Measurements from ENCODE around the gene CHST2. TPM values are rescaled to one million over a fixed set of nuclear protein-coding genes. Genes with fewer than 3 reads are reported as not detected.

CHST2 gene
- total and polyA plus RNA-seq, 2 donors (not counting 3 experiments of a cell fraction or from before 2014, with no cell fraction given), result 4.3 to 6.5 TPM

GRCh38 chr3:143089965-143090364, 29.6 kb upstream of the CHST2 start:
- dilution Hi-C loops (cut with MboI; ENCODE audit: extremely low pct_ligation_motif_present, low sequenced_read_pairs), result no loop called here
- CTCF ChIA-PET, result no interaction called here

More at GRCh38 chr3:143089965-143090364, 29.6 kb upstream of the CHST2 start:
- intact Hi-C loops (cut with micrococcal nuclease), result no loop called here
- Histone ChIP-seq H4K20me1 (replicated peaks; ENCODE audit: control insufficient read depth, extremely low read depth, insufficient read depth, low read length) (no peaks in the 10 kb centered on the region), H3K27me3 (ENCODE audit: control insufficient read depth in 2 of 2, insufficient read depth in 2 of 2, low read length in 2 of 2) (no peaks in the 10 kb centered on the region), H3K4me2 (ENCODE audit: insufficient read depth, low read length) (no peak overlapping the region), H3K9me1 (replicated peaks; ENCODE audit: control insufficient read depth, extremely low read depth, insufficient read depth, low read length) (no peaks in the 10 kb centered on the region), H3K9me3 (replicated peaks; ENCODE audit: control insufficient read depth, insufficient read depth, low read length) (no peaks in the 10 kb centered on the region), H2AFZ (ENCODE audit: low read depth, low read length) (no peak overlapping the region), H3K27ac (ENCODE audit: insufficient read depth, low read depth, low read length) (no peak overlapping the region), H3K79me2 (ENCODE audit: control insufficient read depth, insufficient read depth, low read length) (no peaks in the 10 kb centered on the region), H3K4me1 (ENCODE audit: control insufficient read depth, extremely low read depth, insufficient read depth, low read length) (peaks cover 3% of the 10 kb centered on the region), H3K36me3 (ENCODE audit: control insufficient read depth in 2 of 2, extremely low read depth in 1 of 2, insufficient read depth in 2 of 2, low read length in 2 of 2) (no peaks in the 10 kb centered on the region), H3K9ac (replicated peaks; ENCODE audit: extremely low read depth, insufficient read depth, low read length) (no peak overlapping the region), H3K4me3 (replicated peaks in 1 of 3; ENCODE audit: insufficient read depth in 1 of 3, low read depth in 1 of 3, low read length in 3 of 3) (no peak overlapping the region)
- FAIRE-seq (no peak), DNase-seq (ENCODE audit: low read depth, low spot score) (no peak)
- no TSS peak for BruUV-seq (replicated peaks)
- POLR2A ChIA-PET, result no interaction called here
- no peak for TF ChIP-seq POLR2A (IDR thresholded peaks at IDR 0.05; ENCODE audit: low read depth, low read length)
- TF ChIP-seq MAX (IDR thresholded peaks at IDR 0.05; ENCODE audit: insufficient read depth, insufficient read length), result no peak
- TF ChIP-seq JUN (IDR thresholded peaks at IDR 0.05; ENCODE audit: borderline replicate concordance, insufficient read depth, insufficient read length, low read depth), result no peak
- no peak for TF ChIP-seq CTCF (IDR thresholded peaks at IDR 0.05; ENCODE audit: extremely low read depth in 1 of 2, insufficient read depth in 1 of 2, low read depth in 1 of 2, low read length in 2 of 2)
- no peak for TF ChIP-seq FOS (IDR thresholded peaks at IDR 0.05; ENCODE audit: borderline replicate concordance, insufficient read depth, low read length)
- no peak for TF ChIP-seq MYC (IDR thresholded peaks at IDR 0.05; ENCODE audit: low read depth, low read length)
- no peak for TF ChIP-seq POLR2AphosphoS5 (IDR thresholded peaks at IDR 0.05; ENCODE audit: insufficient read depth, low read depth, low read length)
- TF ChIP-seq GATA2 (IDR thresholded peaks at IDR 0.05; ENCODE audit: insufficient read depth, insufficient read length, low read depth, low read length), result no peak
- no peak for TF ChIP-seq EZH2 (IDR thresholded peaks at IDR 0.05; ENCODE audit: borderline replicate concordance, low read depth, low read length, severe bottlenecking)

All from endothelial cell of umbilical vein (primary cell).